ENCODE results near the gene FBXO39.
"Not testable (repeated sequence)": the region's sequence is repeated elsewhere in the genome, so short reads cannot be mapped to it uniquely, and the experiment has no call there.

Gene FBXO39

DNA sequence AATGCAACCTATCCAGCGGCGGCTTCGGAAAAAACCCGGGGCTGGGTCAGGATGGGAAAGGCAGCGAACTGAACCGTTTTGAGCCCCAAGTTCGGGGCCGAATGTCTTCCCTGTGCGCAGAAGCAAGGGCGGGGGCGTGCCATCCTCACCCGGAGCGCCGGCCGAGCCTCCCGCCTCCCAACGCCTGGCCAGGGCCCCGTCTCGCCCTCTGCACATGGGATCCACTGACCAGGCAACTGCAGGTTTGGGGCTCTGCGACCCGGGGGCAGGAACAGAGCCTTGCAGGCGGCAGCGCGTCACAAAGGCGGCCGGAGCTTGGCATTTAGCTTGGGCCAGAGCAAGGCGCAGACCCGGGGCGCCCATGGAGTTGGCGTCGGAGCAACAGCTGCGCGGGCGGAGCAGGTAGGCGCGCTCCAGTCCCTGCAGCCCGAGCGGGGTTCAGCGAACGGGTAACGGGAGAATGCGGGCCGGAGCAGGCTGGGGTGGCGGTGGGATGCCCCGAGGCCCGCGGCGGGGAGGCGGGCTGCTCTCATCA lies at the start of gene FBXO39:
Gene FBXO39 (plus strand): TSS at position 345 of the 535 bp plus-strand sequence. CDS start 3,654 bp downstream, outside the sequence.
- DNase-seq: no peak

DNA sequence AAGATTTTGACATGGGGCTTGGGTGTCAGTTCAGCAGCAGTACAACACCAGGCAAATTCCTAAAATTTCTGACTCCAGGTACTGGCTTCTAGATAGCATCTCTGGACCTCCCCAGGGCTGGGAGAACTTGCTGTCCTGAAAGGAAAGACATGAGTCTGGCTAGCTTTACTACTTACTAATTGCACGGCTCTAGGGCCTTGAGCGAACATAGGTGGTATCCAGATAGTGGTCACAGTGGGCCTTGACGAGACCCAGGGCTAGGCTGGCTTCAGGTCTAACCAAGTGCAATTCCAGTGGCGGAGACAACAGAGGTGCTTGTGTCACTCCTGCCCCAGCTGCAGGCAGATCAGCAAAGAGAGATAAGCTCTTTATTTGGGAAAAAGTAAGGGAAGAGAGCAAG lies 46.5 kb upstream of the FBXO39 start:
- no peak for DNase-seq

DNA sequence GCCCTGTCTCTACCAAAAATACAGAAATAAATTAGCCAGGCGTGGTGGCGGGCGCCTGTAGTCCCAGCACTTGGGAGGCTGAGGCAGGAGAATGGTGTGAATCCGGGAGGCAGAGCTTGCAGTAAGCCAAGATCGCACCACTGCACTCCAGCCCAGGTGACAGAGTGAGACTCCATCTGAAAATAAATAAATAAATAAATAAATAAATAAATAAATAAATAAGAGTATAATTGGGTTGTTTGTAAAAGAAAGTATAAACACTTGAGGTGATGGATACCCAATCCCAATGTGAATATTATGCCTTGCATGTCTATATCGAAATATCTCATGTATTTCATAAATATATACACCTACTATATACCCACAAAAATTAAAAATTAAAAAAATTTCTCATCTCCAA lies 29.4 kb upstream of the FBXO39 start:
- DNase-seq: not testable (repeated sequence)

DNA sequence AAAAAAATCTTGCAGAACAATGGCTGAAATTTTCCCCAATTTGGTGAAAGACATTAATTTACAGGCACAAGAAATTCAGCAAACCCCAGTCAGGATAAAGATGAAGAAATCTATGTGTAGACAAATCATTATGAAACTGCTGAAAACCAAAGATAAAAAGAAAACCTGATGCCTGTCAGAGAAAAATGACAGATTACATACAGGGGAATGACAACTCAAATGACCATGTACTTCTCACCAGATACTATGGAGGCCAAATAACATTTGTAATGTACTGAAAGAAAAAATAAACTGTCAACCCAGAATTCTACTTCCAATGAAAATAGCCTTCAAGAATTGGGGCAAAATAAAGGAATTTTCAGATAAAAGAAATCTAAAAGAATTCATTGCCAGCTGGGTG lies 27.4 kb upstream of the FBXO39 start:
- no peak for DNase-seq

DNA sequence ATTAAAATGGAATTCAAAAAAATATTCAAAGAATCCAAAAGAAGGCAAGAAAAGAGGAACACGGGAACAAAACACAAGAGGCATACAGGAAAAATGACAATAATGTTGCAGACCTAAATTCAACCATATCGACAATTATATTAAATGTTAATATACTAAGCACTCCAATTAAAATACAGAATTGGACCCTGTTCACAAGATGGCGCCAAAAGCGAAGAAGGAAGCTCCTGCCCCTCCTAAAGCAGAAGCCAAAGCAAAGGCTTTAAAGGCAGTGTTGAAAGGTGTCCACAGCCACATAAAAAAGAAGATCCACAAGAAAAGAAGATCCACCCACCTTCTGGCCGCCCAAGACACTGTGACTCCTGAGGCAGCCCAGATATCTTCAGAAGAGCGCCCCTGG lies 26.5 kb upstream of the FBXO39 start:
- DNase-seq: no peak

DNA sequence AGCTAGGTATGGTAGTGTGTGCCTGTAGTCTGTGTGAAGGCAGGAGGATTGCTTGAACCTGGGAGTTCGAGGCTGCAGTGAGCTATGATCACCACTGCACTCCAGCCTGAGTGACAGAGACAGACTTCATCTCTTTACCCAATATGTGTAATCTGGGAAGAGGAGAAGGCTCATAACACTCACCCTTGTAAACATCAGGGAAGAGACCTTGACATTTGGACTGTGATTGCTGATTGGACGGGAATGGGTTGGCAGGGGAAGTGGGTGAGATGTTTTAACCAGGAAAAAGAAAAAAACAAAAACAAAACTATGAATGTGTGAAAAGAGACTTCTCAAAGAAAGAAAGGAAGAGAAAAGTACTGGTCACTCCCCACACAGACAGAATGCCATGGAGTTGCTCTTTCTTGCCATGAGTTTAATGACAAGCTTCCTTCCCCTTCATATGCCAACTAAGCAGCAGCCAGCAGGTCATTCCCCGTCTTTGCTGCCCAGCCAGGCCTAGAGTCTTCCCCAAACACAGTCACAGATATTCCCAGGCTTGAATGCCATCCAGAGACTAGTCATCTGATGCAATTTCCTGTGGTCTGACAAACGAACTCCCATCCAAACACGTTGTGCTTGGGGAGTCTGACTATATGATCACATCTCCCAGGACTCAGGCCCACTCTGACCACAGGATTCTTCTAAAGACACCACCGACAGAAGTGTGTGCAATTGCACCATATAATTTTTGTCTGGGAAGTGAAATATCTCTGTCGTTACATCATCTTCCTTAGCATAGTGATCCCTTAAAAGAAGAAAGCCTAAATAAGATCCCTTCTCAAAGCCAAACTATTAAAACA lies 23.7 kb upstream of the FBXO39 start:
- DNase-seq: no peak

DNA sequence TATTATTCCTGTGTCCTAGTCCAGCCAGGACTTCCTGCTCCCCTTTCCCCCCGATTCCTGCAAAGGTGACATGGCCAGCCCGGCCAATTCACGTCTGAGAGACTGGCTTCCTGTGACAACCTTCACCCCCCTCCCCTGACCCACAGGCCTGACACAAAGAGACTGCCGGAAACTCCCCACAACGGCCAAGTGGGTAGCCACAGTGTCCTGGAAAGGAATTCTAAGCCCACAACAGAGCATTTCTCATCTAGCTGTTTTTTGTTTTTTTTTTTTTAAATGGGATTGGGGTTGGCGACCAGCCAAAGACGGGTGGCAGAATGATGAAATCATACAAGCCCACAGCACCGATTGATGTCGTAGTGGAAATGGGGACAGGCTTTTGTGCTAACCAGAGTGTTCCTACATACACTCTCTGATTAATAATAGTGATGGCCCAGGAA lies 23.0 kb upstream of the FBXO39 start:
- no peak for DNase-seq

DNA sequence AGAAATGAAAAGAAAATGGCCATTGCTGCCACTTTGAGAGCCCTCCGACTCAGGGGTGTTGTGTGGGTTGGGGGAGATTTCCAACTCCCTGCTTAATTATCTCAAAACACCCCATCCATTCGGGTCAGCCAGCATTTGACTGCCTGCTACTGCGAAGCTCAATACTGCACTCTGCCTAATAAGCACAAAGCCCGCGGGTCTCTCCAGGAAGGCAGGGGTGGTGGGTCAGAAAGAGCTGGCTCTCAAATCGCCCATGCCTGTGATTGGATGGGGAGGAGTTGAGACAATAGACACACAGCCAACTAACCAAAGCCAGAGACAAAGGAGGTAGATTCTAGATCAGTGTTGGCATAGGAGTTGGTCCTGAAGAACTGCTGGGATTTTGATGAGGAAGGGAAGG lies 22.5 kb upstream of the FBXO39 start:
- DNase-seq: no peak

DNA sequence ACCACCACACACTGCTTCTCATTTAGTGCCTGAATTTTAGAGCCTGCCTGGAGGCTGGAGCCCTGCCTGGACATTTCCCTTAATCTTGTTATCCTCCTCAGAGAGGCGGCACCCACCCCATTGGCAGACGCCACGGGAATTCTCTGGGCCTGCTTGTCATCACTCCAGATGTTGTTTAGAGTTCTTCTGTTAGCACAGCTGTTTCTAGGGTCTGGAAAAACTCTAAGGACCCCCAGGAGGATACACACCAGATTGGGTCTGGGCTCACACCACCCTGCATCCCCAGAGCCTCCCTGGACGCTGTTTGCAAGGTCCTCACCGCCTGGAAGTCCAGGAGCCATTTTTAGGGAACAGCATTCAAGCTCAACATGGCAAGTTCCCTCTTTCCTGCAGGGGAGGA lies 20.7 kb upstream of the FBXO39 start:
- no peak for DNase-seq

DNA sequence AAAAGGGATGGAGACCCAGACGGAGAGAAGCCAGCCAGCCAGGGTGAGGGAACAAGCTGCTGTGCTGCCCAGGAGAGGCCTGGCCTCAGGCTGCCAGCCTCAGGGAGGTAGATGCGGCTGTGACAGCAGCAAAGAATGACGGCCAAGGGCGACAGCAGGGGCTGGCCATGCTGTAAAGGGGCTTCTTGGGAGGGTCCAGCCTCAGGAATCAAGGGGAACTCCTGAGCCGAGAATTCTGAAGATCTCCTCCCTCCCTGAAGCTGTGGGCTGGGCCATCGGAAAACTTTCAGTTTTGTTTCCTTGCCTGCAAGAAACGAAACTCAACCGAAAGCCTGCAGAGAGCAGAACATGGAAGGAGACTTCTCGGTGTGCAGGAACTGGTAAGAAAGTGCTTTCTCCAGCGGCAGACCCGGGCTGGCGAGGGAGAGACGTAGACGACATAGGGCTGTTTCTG lies 20.3 kb upstream of the FBXO39 start, which contains the start of gene XAF1:
Gene XAF1 (plus strand): TSS at position 316 of the 454 bp plus-strand sequence. CDS start 33 bp downstream, at position 349.
- DNase-seq: no peak

DNA sequence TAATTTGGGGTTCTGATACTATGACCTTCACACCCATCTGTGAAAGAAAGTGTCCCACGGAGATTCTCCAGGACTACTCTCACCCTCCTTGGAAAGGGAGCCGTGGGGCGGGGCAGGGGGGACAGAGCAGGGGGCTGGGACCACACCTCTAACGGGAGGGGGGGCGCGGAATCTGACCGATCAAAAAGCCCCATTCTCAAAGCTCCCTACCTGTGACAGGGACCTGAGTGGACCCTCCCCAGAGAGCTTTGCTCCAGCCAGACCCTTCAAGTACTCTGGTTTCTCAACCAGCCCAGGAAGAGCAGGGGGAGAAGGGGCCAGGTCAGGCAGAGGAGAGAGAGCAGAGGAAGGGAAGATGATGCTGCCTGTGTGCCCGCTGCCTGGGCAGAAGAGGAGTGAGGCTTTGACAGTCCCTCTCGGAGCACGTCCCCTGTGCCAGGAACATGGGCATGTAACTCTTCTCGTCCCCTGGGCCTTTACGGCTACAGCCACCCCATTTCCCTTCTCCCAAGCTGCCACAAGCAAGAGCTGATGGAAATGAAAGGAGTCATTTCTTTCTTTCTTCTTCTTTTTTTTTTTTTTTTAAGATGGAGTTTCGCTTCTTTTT lies 19.5 kb upstream of the FBXO39 start:
- DNase-seq: no peak

DNA sequence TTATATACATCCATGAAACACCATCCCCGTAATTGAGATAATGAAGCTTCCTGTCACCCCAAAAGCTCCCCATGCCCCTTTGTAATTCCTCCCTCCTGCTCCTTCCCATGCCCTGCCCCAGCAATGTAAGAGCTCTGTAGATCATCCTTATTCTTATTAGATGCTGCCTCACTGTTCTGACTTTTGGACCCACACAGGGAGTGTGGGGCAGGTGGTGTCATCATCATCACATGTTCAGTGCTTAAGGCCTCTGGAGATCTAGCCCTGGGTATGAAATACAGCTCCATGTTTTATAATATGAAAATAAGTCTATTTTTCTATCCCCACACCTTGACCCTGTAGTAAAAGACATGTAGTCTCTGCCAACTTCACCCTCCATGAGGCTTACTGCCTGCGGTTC lies 18.3 kb upstream of the FBXO39 start:
- DNase-seq: no peak

DNA sequence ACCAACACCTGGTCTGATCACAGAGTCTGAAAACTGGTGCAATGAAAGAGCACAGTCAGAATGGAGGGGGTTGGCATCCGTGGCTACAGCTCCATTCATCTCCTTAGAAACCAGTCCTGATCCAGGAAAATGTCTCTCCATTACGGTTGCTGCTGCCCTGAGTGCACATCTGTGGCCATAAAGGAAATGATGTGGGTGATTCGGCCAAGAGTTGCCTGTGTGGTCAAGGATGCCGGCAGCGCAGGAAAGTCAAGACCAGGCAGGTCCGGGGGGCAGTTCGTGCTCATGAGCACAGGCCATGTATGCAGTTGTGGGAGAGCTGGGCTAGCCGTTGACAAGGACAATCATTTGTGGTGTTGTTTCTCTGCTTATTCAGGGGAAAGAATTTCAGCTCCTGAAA lies 14.2 kb upstream of the FBXO39 start:
- no peak for DNase-seq

DNA sequence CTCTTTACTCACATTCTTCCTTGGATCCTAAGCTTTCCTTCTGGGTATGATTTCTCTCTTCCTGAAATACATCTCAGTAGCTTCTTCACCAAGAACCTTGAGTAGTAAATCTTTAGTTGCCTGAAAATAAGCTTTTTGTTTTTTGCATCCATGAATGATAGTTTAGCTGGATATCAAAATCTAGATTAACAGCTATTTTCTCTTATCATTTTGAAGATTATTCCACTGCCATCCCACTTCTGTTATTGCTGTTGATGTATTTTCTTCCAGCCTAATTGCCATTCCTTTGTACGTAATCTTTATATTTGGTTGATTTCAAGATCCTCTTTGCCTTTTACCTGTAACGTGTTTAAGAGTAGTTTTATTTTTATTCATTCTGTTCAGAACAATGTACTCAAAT lies 7.6 kb upstream of the FBXO39 start:
- no peak for DNase-seq

DNA sequence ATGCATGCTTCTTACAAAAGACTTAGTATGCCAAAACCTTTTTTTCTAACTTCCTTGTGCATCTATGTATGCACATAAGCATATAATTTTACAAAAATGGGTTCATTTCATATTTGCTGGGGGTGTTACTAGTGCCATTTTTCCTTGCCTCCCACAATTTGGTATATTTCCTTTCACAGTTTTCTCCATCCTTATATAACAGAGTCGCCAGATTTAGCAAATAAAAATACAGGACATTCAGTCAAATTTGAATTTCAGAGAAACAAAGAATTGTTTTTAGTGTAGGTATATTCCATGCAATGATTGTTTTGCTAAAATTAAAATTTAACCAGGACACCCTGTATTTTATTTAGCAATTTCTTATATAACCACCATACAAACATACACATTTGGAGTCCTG lies 4.0 kb upstream of the FBXO39 start:
- no peak for DNase-seq

DNA sequence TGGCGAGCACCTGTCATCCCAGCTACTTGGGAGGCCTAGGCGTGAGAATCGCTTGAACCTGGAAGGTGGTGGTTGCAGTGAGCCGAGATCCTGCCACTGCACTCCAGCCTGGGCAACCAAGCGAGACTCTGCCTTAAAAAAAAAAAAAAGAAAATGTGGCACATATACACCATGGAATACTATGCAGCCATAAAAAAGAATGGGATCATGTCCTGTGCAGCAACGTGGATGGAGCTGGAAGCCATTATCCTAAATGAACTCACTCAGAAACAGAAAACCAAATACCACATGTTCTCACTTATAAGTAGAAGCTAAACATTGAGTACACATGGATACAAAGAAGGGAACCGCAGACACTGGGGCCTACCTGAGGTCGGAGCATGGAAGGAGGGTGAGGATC lies 1.1 kb upstream of the FBXO39 start:
- not testable (repeated sequence) for DNase-seq

DNA sequence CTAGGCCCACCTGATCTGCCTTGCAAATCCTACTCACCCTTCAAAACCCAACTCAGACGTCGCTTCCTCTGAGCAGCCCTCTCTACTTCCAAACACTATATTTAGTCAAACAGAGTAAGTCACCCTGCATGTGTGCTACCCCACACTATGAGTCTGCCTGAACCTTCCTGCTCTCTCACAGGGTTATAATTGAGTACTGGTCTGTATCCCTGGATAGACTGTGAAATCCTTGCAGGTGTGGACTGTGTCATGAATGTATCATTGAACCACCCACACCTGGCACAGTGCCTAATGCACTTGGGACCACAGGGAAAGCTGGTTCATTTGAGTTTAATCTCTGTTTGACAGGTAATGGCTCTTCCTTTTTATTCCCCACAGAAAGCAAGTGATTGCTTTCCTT lies 3.4 kb downstream of the FBXO39 start:
- no peak for DNase-seq

DNA sequence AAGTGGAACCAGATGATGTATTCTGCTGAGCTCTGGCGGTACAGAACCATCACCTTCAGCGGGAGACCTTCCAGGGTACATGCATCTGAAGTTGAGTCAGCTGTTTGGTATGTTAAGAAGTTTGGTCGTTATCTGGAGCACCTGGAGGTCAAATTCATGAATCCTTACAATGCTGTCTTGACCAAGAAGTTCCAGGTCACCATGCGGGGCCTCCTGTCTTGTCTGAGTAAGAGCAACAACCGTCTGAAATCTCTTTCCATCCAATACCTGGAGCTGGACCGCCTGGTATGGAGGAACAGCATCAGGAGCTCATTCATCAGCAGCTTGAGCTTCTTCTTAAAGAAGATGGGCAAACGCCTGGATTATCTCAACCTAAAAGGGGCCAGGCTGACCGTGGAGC lies 4.0 kb downstream of the FBXO39 start:
- no peak for DNase-seq

DNA sequence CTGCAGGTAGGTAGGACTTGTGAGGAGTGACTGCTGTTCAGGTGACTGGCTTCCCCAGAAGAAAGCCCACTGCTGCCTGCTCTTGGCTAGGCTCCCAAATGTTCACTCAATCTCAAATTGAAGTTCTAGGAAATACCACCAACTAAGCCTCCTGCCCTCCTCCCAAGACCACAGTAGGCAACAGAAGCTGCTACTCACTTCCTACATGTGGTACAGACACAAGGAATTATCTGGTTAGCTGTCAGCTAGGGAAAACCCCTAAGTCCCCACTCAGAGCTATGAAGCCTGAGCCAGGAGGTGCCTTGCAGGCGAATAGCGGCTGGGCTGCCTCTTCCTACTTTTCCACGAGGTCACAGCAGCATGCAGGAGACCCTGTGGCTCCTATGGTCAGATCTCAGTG lies 4.9 kb downstream of the FBXO39 start:
- DNase-seq: no peak

DNA sequence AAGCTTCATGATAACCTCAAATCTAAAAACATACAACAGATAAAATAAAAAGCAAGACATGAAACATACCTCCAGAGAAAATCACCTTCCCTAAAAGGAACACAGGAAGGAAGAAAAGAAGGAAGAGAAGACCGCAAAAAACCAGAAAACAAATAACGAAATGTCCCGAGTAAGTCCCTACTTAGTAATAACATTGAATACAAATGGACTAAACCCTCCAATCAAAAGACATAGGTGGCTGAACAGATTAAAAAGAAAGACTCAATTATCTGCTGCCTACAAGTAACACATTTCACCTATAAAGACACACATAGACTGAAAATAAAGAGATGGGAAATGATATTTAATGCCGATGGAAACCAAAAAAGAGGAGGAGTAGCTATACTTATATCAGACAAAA lies 6.2 kb downstream of the FBXO39 start:
- no peak for DNase-seq

DNA sequence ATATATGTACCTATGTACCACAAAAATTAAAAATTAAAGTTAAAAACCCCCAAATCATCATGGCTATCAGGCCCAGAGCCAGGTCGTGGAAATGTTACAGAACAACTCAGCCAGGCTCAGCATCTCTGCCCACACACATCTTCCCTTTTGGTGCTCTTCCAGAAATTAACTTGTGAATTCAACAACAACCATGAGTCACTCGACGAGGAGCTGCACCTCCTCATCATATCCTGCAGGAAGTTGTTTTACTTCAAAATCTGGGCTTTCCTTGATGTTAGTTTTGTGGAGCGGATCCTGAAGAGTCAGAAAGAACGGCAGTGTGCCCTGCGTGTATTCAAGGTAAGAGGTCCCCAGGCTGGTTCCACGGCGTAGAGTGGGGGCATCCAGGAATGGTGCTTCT lies 10.6 kb downstream of the FBXO39 start:
- DNase-seq: no peak

DNA sequence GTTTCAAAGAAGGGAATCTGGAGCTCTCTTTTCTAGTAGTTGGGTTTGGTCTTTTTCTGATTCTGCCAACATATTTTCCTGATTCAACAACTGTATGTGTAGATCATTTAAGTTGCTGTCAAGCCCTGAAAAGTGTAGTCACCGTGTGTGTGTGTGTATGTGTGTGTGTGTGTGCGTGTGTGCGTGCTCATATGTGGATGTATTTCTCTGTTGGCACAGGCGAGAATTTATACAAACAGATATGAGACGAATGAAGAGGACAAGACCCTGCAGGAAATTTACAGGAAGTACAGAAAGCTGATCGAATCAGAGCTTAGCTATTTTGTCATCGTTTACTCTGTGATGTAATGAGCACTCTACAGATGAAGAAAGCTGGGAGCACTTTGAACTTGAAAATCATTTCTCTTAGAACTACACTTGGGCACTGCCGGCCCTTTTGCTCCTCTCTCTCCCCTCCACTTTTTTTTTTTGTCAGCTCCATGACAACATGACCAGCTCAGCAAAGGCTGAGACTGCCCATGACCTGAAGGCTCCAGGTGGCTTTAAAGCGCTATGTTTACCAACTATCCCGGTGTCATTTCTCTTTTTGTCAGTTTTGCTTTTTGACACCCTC lies 11.2 kb downstream of the FBXO39 start:
- DNase-seq: no peak

DNA sequence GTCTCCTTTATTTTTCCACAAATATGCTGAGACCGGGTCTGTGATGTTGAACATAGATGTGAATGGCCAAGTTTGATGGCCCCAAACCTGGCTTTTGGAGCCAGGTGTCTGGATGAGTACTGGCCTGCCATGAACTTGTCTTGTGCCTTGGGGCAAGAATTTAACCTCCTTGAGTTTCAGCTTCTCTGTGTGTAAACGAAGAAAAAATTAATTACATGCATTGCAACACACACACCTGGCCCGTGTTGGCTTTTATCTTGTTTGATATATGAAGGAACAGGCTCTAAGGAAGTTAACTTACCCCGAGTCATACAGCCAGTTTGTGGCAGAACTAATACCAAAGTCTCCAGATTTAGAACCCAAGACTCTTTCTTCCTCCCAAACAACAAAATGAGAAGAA lies 13.1 kb downstream of the FBXO39 start:
- DNase-seq: no peak
